GM19043 (cell line): ENCODE results near the gene NOTO.

Experiments
- ATAC-seq: cut with Tn5 transposase; IDR thresholded peaks from one replicate; pipeline ENCODE4 v1.9.1; 2021; ENCODE audit warnings: low read depth; ENCODE audit not compliant: unreplicated experiment

NOTO gene

DNA sequence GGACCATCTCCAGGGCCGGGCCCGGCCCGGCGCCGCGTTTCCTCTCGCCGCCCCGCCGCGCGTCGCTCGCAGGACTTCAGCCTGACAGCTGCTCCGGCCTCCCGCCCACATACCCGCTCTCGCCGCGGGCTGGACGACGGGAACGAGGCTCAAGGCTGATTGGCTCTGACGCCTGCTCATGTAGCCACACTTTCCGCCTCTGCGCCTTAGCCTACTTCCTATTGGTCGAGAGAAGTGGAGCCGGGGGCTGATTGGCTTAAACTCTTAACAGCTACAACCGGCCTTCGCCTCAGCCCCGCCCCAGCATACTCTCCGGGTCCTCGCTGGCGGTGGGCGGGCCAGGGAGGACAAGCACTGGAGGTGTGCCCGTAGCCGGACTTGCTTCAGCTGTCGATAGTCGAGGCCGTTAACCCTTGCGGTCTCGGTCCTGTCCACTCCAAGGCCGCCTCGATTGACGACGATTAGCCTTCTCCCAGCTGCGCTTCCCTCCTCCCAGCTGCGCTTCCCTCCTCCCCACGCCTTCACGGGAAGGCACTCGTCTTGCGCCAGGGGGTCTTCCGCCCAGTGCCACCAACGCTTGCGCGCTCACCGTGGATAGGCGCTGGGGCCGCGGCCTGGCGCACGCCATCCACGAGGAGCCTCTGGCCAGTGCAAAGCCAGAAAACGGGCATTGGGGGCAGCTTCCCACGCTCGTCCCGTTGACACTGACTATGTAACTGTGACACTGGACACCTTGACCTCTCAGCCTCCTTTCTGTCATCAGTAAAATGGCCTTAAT lies 31.0 kb downstream of the NOTO start, which contains the start of gene PRADC1:
Gene PRADC1 (minus strand): TSS at position 86 of the 778 bp plus-strand sequence. CDS start 79 bp downstream, at position 7.
- ATAC-seq: peak; percentile 91

- peak; percentile 47 for ATAC-seq
These were observed 31.8 kb downstream of the NOTO start, which contains the start of gene CCT7 for GRCh38 chr2:73233932-73234832. TSS of gene CCT7 (plus strand) at chr2:73234308. CDS start at chr2:73234379, 71 bp downstream.

GRCh38 chr2:73235315-73236028 lies 33.1 kb downstream of the NOTO start:
- no peak for ATAC-seq

- ATAC-seq: no peak
These were observed 34.8 kb downstream of the NOTO start for GRCh38 chr2:73237168-73237567.

GRCh38 chr2:73238149-73238548 lies 35.8 kb downstream of the NOTO start:
- ATAC-seq: no peak

DNA sequence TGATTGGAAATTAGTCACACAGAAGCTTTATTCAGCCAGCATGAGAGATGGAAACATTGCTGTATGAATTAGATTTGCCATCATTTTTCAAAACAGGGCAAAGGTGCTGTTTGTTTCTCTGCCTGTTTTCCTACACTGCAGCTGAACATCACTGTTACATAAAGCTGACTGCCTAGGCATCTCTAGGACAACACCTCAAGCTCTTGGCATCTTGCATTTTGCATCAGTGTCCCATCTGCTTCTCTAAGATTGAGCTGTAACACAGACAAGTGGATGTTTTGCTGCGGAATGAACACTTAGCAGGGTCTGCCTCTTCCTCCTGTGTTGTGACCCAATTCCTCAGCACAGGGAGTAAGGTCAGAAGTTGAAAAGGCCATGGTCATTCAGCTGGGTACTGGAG lies 36.6 kb downstream of the NOTO start:
- ATAC-seq: no peak

DNA sequence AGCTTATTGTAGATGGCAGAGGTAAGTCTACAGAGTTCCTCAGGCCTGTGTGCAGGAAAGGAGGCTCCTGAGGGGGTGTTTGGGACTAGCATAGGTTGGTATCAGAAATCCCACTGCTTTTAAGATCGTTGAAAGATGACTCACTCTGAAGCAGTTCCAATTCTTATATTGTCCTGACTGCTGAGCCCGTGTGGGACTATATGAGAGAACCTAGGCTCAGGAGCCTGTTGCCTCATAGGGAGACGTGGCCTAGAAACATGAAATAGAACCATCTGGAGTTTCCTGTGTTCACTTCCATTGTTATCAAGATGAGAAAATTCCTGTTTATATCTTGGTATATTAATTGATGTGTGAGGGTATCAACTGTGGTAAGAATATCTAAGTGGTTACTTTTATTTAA lies 37.4 kb downstream of the NOTO start:
- ATAC-seq: no peak

DNA sequence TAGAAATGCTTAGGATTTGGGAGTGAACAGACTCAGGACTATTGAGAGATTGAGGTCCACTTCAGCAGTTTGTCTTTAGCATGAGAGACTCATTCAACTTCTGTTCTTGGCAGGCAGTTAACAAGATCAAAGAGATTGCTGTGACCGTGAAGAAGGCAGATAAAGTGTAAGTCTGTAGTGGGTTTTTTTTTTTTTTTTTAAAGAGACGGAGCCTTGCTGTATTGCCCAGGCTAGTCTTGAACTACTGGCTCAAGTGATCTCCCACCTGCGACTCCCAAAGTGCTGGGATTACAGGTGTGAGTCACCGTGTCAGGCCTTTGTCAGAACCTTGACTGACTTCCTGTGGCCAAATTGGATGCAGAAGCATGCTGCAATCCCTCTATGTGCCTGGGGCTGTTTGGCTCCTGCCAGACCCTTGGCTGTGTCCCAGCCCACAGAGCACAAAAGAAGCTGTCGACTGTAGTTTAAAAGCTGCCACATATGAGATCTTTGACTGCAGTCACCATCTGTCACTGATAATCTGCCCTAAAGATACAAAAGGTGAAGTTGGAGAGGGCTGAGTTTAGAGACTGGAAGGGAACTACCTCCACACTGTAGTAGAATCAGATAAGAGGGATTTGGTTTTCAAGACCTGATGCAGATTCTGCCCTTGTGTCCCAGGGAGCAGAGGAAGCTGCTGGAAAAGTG lies 41.7 kb downstream of the NOTO start:
- ATAC-seq: no peak

DNA sequence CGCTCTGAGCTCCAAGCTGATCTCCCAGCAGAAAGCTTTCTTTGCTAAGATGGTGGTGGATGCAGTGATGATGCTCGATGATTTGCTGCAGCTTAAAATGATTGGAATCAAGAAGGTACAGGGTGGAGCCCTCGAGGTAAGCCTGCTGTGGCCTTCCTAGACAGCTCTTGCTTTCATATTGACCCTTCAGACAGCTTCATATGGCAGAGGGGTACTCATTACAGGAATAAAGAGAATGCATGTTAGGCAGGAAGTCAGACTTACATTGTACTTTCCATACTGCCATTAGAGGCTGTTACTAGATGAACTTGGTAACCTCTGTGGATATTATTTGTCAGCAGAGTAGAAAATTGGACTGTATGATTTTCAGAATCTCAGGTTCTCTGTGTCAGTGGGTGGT lies 42.2 kb downstream of the NOTO start:
- no peak for ATAC-seq

- no peak for ATAC-seq
These were observed 44.5 kb downstream of the NOTO start for GRCh38 chr2:73246850-73247249.

DNA sequence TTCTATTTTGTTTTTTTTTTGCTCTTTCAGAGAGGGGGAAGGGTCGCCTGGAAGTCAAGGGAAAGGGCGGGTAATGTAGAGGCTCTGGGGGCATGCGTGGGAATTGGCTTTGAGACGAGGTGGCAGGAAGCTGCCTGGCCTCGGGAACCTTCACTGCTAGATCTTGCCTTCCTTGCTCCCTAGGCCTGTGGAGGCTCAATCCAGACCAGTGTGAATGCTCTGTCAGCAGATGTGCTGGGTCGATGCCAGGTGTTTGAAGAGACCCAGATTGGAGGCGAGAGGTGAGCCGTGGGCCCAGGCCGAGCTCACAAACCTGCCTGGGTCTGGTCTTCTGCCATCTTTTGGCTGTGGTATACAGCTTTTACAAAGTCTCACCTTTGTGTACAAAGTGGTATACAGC lies 47.3 kb downstream of the NOTO start:
- ATAC-seq: no peak

DNA sequence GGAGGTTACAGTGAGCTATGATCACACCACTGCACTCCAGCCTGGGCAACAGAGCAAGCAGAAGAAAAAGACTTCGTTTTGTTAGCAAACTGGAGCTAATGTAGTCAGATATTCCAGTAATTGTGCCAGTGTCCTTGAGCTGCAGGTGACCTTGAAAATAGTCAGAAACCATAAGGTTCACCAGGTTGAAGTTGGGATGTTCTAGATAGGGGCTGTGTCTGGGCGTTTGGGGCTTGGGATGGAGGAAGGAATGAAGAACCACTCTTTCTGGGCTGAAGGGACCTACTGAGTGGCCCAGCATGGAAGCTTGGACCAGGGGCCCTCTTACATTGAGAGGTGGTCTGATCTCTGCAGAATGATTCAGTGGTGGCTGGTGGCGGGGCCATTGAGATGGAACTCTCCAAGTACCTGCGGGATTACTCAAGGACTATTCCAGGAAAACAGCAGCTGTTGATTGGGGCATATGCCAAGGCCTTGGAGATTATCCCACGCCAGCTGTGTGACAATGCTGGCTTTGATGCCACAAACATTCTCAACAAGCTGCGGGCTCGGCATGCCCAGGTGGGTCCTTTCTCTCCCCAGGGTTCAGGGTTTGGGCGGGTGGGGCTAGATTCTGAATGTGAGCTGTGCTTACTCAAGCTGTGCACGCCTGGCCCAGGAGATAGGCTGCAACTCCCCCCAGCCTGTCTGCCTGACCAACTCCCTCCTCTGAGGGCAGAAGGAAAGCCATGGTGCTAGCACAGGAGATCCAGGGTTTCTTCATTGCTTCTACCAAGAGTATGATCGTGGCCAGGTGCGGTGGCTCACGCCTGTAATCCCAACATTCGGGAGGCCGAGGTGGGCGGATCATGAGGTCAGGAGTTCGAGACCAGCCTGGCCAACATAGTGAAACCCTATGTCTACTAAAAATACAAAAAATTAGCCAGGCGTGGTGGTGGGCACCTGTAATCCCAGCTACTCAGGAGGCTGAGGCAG lies 48.8 kb downstream of the NOTO start:
- ATAC-seq: no peak

DNA sequence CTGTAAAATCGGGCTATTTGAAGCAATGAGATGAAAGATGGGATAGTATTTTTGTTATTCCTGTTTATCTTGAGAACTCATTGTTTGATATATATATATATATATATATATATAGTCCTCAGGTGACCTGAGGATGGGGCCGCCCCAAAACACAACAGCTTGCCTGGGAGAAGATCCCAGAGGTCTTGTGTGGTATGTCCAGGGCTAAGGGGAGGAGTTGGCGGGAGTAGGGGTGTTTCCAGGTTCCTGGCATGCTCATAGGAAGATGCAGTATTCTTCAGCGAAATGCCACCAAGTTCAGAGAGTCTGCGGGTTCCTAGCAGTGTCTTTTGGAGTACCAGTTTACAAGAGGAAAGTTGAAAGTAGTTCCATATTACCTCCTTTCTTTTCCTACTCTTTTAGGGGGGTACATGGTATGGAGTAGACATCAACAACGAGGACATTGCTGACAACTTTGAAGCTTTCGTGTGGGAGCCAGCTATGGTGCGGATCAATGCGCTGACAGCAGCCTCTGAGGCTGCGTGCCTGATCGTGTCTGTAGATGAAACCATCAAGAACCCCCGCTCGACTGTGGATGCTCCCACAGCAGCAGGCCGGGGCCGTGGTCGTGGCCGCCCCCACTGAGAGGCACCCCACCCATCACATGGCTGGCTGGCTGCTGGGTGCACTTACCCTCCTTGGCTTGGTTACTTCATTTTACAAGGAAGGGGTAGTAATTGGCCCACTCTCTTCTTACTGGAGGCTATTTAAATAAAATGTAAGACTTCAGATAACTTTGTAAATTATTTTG lies 50.1 kb downstream of the NOTO start:
- ATAC-seq: no peak

- no peak for ATAC-seq
These were observed 51.0 kb downstream of the NOTO start for GRCh38 chr2:73253400-73253799.

GRCh38 chr2:73253901-73254300 lies 51.5 kb downstream of the NOTO start:
- no peak for ATAC-seq

GRCh38 chr2:73254343-73255006 lies 52.1 kb downstream of the NOTO start:
- ATAC-seq: no peak

GRCh38 chr2:73255007-73255644 lies 52.8 kb downstream of the NOTO start:
- no peak for ATAC-seq
